Smooth muscle cell (in vitro differentiated cells): ENCODE measurements around the gene CDIP1. TPM values are rescaled to one million over a fixed set of nuclear protein-coding genes. Genes with fewer than 3 reads are reported as not detected.

Experiments used
- DNase-seq: peaks from one replicate; lab custom pipeline; 2025; ENCODE audit not compliant: unreplicated experiment; lab: John Stamatoyannopoulos, UW
- H2AFZ ChIP-seq: fragments of 200-600 bp; sonication (generic); 2 replicates; pipeline ENCODE4 v1.6.0; 2016; ENCODE audit warnings: antibody characterized with exemption, low read depth, mild to moderate bottlenecking
- H3F3A ChIP-seq: fragments of 200-600 bp; sonication (generic); 2 replicates; pipeline ENCODE4 v1.6.0; 2017; ENCODE audit warnings: antibody characterized with exemption, low read depth
- H3K27ac ChIP-seq: fragments of 200-600 bp; sonication (generic); 2 replicates; pipeline ENCODE4 v1.5.1; 2016; ENCODE audit warnings: low read depth, mild to moderate bottlenecking
- H3K27me3 ChIP-seq: fragments of 200-600 bp; sonication (generic); 2 replicates; pipeline ENCODE4 v1.6.1; 2016; ENCODE audit warnings: low read depth, mild to moderate bottlenecking
- H3K36me3 ChIP-seq: fragments of 200-600 bp; sonication (generic); 2 replicates; pipeline ENCODE4 v1.5.1; 2016; ENCODE audit warnings: low read depth
- H3K4me1 ChIP-seq: fragments of 200-600 bp; sonication (generic); 2 replicates; pipeline ENCODE4 v1.5.1; 2016; ENCODE audit warnings: low read depth
- H3K4me2 ChIP-seq: fragments of 200-600 bp; sonication (generic); 2 replicates; pipeline ENCODE4 v1.6.0; 2016; ENCODE audit warnings: mild to moderate bottlenecking
- H3K4me3 ChIP-seq: fragments of 200-600 bp; sonication (generic); 2 replicates; pipeline ENCODE4 v1.5.1; 2016; ENCODE audit warnings: mild to moderate bottlenecking
- H3K79me2 ChIP-seq: fragments of 200-600 bp; sonication (generic); 2 replicates; pipeline ENCODE4 v1.6.0; 2016; ENCODE audit warnings: low read depth, mild to moderate bottlenecking
- H3K9ac ChIP-seq: fragments of 200-600 bp; sonication (generic); 2 replicates; pipeline ENCODE4 v1.6.0; 2016; ENCODE audit warnings: low read depth
- H3K9me3 ChIP-seq: fragments of 200-600 bp; sonication (generic); replicated peaks from 2 replicates; pipeline ENCODE4 v1.5.1; 2016; ENCODE audit warnings: low read depth
- H4K20me1 ChIP-seq: fragments of 200-600 bp; sonication (generic); 2 replicates; pipeline ENCODE4 v1.6.0; 2016; ENCODE audit warnings: low read depth
- CTCF ChIP-seq: fragments of 200-600 bp; sonication (generic); IDR thresholded peaks from 2 replicates; pipeline ENCODE4 v1.5.1; 2017; ENCODE audit warnings: borderline replicate concordance, mild to moderate bottlenecking, antibody characterized with exemption; ENCODE audit not compliant: insufficient read depth, poor library complexity, severe bottlenecking
- WGBS: methylation state at CpG from one replicate; pipeline ENCODE4 v1.1.7; 2016; ENCODE audit warnings: low lambda C conversion rate; 5-methylcytosine and 5-hydroxymethylcytosine counted together
- polyA plus RNA-seq: library from polyadenylated mRNA; unstranded; fragments of >200 nt; fragmentation: Nextera tagmentation; extraction: Ambion mirVana; gene quantifications from 2 replicates; pipeline ENCODE4 v1.2.1, GENCODE V29; 2016
- total RNA-seq: library from RNA; depleted of rRNA; stranded (reverse); fragments of >200 nt; gene quantifications from 2 replicates; pipeline ENCODE4 v1.2.3, GENCODE V29; 2014

CDIP1 gene
- total and polyA plus RNA-seq, 2 experiments from 2014 or later, result 19.7 to 36.9 TPM

DNA sequence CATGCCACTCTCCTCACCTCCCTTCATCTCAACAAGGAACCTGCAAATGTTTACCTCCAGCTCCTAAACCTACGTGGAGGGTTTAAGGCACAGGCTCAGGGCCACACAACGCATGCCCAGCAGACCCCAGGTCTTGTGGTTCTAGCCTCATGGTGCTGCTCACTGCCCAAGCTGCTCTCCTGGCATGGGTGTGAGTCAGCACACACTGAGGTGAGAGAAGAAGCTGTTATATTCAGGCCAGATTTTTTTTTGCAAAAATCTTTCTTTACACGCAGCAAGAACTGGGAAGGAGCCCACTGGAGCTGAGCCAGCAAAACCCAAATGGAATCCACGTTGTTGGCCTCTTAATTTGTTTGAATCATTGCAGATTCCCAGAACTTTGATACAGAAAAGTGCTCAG is 12.0 kb upstream of the CDIP1 start:
- 62% methylated on average over 4 of the region's 4 CpGs for WGBS
- no peak for DNase-seq
- Histone ChIP-seq H3K79me2 (no peaks in the 10 kb centered on the region), H3K27ac (no peak overlapping the region), H3K27me3 (no peaks in the 10 kb centered on the region), H3K4me2 (no peak overlapping the region), H3K4me1 (no peaks in the 10 kb centered on the region), H2AFZ (no peak overlapping the region), H3F3A (no peaks in the 10 kb centered on the region), H3K36me3 (no peaks in the 10 kb centered on the region), H4K20me1 (no peaks in the 10 kb centered on the region), H3K4me3 (no peak overlapping the region), H3K9me3 (no peaks in the 10 kb centered on the region), H3K9ac (no peak overlapping the region)
- TF ChIP-seq CTCF, result no peak

DNA sequence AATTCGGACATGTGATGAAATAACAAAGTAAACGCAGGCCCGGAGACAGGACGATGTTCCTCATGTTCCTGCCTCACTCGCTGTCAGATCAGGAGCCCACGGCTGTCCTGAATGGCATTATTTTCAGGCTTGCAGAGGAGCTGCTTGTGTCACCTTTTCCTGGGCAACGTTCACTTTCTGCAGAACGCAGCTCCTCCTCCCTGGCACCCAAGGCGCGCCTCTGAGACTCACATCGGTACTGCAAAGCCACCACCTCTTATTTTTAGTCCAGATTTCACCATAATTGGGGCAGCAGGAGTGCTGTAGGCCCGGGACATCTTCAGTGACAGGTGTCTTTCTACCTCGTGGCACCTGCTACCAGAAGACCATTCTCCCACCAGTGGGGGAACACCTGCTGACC is 9.6 kb upstream of the CDIP1 start:
- TF ChIP-seq CTCF, result no peak

GRCh38 chr16:4544473-4544872 is 5.9 kb upstream of the CDIP1 start:
- WGBS, result 80% methylated on average over 8 of the region's 8 CpGs
- no peak for TF ChIP-seq CTCF
- no peaks in the 10 kb centered on the region for H3K79me2 ChIP-seq

More for the DNA sequence above, 9.6 kb upstream of the CDIP1 start:
- Histone ChIP-seq H3K27ac (no peak overlapping the region), H3K9ac (no peak overlapping the region), H3K36me3 (no peaks in the 10 kb centered on the region), H3K9me3 (no peaks in the 10 kb centered on the region), H4K20me1 (no peaks in the 10 kb centered on the region), H3K4me3 (no peak overlapping the region), H3K27me3 (no peaks in the 10 kb centered on the region), H3K79me2 (no peaks in the 10 kb centered on the region), H2AFZ (no peak overlapping the region), H3F3A (no peaks in the 10 kb centered on the region), H3K4me1 (no peaks in the 10 kb centered on the region), H3K4me2 (no peak overlapping the region)
- 88% methylated on average over 13 of the region's 13 CpGs for WGBS
- no peak for DNase-seq

GRCh38 chr16:4539716-4540284 is 1.2 kb upstream of the CDIP1 start:
- 98% methylated on average over 2 of the region's 2 CpGs for WGBS

More at GRCh38 chr16:4544473-4544872, 5.9 kb upstream of the CDIP1 start:
- H4K20me1 ChIP-seq, result no peaks in the 10 kb centered on the region
- H3K9me3 ChIP-seq, result no peaks in the 10 kb centered on the region
- DNase-seq, result no peak
- H3K27ac ChIP-seq, result no peak overlapping the region
- H3K27me3 ChIP-seq, result no peaks in the 10 kb centered on the region
- no peak overlapping the region for H3K4me3 ChIP-seq
- H3K9ac ChIP-seq, result no peak overlapping the region
- no peaks in the 10 kb centered on the region for H3K4me1 ChIP-seq
- H3F3A ChIP-seq, result no peaks in the 10 kb centered on the region
- no peak overlapping the region for H2AFZ ChIP-seq
- no peak overlapping the region for H3K4me2 ChIP-seq
- H3K36me3 ChIP-seq, result no peaks in the 10 kb centered on the region

More at GRCh38 chr16:4539716-4540284, 1.2 kb upstream of the CDIP1 start:
- no peaks in the 10 kb centered on the region for H3F3A ChIP-seq
- no peak overlapping the region for H3K27ac ChIP-seq
- TF ChIP-seq CTCF, result no peak
- peaks cover 13% of the 10 kb centered on the region for H4K20me1 ChIP-seq
- DNase-seq, result no peak
- H3K4me2 ChIP-seq, result no peak overlapping the region
- H3K36me3 ChIP-seq, result no peaks in the 10 kb centered on the region
- no peak overlapping the region for H3K9ac ChIP-seq
- H3K27me3 ChIP-seq, result no peaks in the 10 kb centered on the region
- H3K9me3 ChIP-seq, result no peaks in the 10 kb centered on the region
- no peak overlapping the region for H2AFZ ChIP-seq
- H3K79me2 ChIP-seq, result peaks cover 35% of the 10 kb centered on the region
- no peak overlapping the region for H3K4me3 ChIP-seq
- H3K4me1 ChIP-seq, result peaks cover 10% of the 10 kb centered on the region
